ENCODE measurements around the gene SWT1.

DNA sequence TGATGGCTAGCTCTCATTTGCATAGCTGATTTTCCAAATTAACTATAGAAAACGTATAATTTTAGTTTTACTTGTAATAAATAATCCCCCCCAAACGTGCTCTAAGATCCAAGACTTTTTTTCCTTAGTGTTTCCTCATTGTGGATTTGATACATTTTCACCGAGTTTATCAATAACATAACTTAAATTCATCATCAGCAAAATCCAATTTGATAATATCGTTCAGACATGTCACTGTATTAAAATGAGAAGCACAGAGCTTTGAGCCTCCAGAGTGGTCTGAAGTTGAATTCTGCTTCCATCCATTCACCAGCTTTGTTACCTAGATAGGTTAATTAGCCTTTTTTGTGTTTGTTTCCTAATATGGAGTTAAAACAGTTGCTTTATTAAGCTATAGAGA, 108.3 kb downstream of the SWT1 start:
- TF ChIP-seq POLR2A (IDR thresholded peaks at IDR 0.05; ENCODE audit: low read depth, low read length) (no peak), MXI1 (IDR thresholded peaks at IDR 0.05; ENCODE audit: borderline replicate concordance, low read depth, low read length) (no peak), MAFK (IDR thresholded peaks at IDR 0.05; ENCODE audit: low read depth, low read length) (0 out of 2 replicates have a peak, but pooled peaks have one; percentile 6), RAD21 (IDR thresholded peaks at IDR 0.05; ENCODE audit: low read length) (no peak), BHLHE40 (IDR thresholded peaks at IDR 0.05; ENCODE audit: low read depth, low read length) (no peak)
- TF ChIP-seq, protein P1, sequence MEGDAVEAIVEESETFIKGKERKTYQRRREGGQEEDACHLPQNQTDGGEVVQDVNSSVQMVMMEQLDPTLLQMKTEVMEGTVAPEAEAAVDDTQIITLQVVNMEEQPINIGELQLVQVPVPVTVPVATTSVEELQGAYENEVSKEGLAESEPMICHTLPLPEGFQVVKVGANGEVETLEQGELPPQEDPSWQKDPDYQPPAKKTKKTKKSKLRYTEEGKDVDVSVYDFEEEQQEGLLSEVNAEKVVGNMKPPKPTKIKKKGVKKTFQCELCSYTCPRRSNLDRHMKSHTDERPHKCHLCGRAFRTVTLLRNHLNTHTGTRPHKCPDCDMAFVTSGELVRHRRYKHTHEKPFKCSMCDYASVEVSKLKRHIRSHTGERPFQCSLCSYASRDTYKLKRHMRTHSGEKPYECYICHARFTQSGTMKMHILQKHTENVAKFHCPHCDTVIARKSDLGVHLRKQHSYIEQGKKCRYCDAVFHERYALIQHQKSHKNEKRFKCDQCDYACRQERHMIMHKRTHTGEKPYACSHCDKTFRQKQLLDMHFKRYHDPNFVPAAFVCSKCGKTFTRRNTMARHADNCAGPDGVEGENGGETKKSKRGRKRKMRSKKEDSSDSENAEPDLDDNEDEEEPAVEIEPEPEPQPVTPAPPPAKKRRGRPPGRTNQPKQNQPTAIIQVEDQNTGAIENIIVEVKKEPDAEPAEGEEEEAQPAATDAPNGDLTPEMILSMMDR (conservative IDR thresholded peaks at IDR 0.05; ENCODE audit: low read depth, low read length): no peak
- TF ChIP-seq, protein P2, sequence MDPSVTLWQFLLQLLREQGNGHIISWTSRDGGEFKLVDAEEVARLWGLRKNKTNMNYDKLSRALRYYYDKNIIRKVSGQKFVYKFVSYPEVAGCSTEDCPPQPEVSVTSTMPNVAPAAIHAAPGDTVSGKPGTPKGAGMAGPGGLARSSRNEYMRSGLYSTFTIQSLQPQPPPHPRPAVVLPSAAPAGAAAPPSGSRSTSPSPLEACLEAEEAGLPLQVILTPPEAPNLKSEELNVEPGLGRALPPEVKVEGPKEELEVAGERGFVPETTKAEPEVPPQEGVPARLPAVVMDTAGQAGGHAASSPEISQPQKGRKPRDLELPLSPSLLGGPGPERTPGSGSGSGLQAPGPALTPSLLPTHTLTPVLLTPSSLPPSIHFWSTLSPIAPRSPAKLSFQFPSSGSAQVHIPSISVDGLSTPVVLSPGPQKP (IDR thresholded peaks at IDR 0.05; ENCODE audit: borderline replicate concordance, low read depth, low read length): no peak

Measured in IMR-90 (cell line).